ENCODE data around the gene CDC42BPA.

GRCh38 chr1:227244339-227245118 lies 73.8 kb downstream of the CDC42BPA start:
- TF ChIP-seq CTCF (IDR thresholded peaks at IDR 0.05) (no peak), POLR2A (IDR thresholded peaks at IDR 0.05) (no peak), EP300 (IDR thresholded peaks at IDR 0.05) (no peak)

Measured in stomach (tissue), 4 donors.